ENCODE results near the gene ETV6.

ETV6 gene

DNA sequence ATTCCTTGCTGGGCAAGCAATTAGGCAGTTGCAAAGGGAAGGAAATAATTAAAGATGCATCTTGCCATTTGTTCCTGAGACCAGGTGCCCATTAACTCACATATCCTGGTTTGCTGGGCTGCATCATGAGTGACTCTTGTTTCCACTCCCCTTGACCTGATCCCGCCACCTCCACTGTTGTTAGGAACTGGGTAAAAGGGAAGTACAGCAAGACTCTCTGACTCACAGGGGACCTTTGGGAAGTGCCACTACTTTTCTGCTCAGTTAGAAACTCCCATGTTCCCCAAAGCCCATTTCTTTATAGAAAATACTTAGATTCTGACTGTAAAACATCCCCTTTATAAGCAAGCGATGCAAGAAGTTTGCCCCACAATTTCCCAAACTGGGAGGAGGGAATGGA is 235.2 kb downstream of the ETV6 start:
- no peak for TF ChIP-seq CTCF (IDR thresholded peaks at IDR 0.05)

DNA sequence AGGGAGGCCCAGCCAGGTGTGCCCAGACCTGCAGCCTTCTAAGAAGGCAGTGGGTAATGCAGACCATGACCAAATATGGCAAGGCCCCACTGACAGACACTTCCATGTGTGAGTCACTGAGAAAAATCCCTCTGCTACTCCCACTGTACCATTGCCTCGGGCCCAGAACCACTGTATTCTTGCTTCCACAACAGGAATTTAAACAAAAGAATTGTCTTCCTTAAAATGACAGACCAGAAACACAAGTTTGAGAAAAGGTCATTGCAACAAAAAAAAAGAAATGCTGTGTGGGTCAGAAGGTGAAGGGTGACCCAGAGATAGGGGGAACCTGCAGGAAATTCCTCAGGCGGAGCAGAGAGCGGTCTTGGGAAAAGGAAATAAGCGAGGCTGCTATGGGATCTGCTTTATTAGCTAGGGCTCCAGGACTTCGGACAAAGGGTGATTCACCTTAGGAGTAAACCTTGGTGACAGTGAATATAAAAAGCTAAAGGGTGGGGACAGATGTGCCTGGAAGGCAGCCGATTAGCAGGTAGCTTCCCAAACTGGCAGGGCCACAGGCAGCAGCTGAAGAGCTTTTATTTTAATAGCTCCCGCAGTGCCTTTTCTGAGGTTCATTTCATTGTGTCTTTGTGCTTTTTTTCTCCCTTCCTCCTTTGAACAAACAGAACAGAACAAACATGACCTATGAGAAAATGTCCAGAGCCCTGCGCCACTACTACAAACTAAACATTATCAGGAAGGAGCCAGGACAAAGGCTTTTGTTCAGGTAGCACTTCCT is 236.0 kb downstream of the ETV6 start:
- TF ChIP-seq CTCF (IDR thresholded peaks at IDR 0.05), result no peak

DNA sequence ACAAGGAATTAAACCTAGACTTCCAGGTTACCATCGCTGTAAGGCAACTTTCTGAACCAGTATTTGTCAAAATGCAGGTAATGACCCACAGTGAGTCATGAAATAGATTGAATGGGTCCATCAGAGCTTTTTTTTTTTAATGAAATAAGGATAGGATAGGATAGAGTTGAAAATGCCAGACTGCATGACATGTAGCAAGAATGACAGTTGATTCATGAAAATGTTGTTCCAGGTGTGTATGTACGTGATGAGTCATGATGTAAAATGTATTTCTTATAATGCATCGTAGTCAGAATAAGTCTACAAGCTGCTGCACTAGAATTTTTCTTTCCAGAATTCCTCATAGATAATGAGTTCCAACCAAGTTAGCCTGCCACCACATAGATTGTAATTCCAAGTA is 236.9 kb downstream of the ETV6 start:
- no peak for TF ChIP-seq CTCF (IDR thresholded peaks at IDR 0.05)

GRCh38 chr12:11888029-11888428 is 238.6 kb downstream of the ETV6 start:
- no peak for TF ChIP-seq CTCF (IDR thresholded peaks at IDR 0.05)

- no peak for TF ChIP-seq CTCF (IDR thresholded peaks at IDR 0.05)
These were observed 241.9 kb downstream of the ETV6 start for GRCh38 chr12:11891346-11891745.

GRCh38 chr12:11891754-11892386 is 242.4 kb downstream of the ETV6 start:
- TF ChIP-seq CTCF (IDR thresholded peaks at IDR 0.05), result no peak

GRCh38 chr12:11893998-11894397 is 244.5 kb downstream of the ETV6 start:
- no peak for TF ChIP-seq CTCF (IDR thresholded peaks at IDR 0.05)
